NCI-H524 (cell line): ENCODE results near the gene GALNT10.
A peak's percentile ranks its signal among the peaks of the same experiment; 100 is the strongest.

ENCODE experiments used
- DNase-seq, 2 experiments: peaks; one replicate each; lab custom pipeline; 2025; lab: John Stamatoyannopoulos, UW

GALNT10 gene

DNA sequence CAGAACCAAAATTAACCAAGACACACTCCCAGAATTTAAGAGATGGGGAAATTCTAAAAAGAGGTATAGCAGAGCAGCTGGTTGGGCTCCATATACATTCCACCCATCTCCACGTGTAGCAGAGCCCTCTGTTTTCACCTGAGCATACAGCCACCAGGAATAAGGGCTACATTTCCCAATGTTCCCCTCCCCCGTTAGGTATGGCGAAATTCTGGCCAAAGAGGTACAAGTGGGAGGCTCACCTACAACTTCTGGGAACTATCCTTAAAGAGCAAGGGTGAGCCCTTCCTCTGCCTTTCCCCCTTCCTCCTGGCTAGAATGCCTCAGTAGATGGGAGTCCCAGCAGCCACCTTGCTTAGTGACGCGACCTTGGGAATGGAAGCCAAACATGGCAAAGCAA lies 250.0 kb downstream of the GALNT10 start:
- no peak for DNase-seq

DNA sequence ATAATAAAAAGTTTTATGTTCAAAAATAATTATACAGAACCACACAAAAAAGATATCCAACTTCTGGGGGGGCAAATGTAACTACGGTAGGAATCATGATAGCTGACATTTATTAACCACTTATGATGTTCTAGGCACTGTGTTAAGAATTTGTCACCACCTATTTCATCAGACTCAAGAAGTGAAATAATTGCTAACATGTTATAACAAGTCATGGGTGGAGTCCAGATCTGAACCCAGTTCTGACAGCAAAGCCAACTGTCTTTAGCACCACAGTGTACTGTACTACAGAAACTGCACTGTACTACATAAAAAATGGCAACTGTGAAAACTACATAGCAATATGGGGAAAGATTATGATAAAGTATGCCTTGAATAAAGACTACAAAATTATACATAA lies 252.3 kb downstream of the GALNT10 start:
- DNase-seq, result no peak

DNA sequence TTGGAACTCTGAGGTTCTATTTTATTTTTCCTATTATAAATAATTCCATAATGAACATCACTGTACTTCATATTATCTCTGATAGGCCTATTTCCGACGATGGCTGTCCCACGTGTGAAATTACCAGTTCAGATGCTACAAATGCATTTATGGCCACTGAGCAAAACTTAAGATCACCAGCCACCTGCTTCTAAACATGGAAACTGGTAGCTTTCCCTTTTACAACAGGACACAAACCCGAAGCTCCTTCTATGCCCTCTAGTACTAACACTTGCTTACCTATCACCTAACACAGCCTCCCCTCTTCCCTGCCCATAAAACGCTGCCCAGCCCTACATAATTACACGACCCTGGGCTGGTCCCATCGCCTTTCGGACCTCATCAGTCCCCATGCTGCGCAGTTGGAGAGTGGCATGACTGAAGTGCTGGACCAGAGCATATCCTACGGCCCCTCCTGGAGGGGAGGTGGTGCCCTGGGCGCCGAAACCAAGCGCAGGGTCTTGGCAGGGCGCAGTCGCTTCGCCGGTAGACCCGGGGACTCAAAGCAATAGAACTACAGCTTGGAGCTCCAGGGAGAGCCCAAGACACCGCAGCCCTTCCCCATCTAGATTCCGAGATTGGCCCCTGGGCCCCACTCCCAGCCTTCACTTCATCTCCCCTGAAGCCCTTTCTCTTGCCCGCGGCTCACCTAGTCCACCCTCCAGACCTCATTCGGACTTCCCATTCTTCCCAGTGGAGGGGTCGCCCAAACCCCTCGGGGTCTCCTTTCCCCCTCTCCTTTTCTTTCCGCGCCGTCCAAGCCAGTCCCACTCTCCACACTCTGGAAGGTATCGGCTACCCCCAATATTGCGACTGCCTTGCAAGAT lies 254.3 kb downstream of the GALNT10 start:
- DNase-seq, result peak; percentile 21 to 52

DNA sequence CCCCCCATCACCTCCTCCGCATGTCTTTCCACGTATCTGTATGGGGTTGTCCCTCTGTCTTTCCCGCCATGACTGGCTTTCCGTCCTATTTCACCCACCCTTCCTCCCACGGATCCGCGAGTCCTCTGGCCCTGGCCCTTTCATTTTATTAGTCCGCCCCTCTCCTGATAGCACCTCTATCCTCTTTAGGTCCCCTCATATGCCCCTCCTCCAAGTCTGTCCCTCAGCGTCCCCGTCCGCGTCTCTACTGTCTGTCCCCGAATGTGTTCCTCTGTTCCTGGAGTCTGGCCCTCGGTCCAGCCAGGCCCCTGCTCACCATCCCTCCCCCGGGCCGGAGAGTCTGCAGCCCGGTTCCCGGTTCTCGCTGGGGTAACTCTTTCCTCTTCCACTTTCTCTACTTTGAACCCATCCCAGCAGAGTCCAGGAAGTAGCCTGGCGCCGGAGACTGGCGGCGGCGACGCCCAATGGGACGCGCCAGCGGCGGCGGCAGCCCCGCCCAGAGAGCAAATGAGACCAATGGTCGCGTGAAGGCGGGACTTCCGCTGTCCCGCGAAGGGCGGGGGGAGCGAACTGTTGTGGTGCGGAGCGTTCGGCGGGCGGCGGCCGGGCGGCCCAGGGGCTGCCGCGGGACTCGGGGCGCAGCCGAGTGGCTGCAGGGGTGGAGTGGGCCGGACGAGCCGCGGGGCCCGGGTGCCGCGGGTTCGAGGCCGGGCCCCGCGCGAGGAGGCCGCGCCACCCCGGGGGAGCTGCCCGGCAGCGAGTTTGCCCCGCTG lies 255.1 kb downstream of the GALNT10 start, which contains the start of gene SAP30L:
SAP30L (plus strand) TSS at position 576 of the 773 bp plus-strand sequence. CDS start 608 bp downstream, outside the sequence.
- DNase-seq, result peak; percentile 83 to 93

DNA sequence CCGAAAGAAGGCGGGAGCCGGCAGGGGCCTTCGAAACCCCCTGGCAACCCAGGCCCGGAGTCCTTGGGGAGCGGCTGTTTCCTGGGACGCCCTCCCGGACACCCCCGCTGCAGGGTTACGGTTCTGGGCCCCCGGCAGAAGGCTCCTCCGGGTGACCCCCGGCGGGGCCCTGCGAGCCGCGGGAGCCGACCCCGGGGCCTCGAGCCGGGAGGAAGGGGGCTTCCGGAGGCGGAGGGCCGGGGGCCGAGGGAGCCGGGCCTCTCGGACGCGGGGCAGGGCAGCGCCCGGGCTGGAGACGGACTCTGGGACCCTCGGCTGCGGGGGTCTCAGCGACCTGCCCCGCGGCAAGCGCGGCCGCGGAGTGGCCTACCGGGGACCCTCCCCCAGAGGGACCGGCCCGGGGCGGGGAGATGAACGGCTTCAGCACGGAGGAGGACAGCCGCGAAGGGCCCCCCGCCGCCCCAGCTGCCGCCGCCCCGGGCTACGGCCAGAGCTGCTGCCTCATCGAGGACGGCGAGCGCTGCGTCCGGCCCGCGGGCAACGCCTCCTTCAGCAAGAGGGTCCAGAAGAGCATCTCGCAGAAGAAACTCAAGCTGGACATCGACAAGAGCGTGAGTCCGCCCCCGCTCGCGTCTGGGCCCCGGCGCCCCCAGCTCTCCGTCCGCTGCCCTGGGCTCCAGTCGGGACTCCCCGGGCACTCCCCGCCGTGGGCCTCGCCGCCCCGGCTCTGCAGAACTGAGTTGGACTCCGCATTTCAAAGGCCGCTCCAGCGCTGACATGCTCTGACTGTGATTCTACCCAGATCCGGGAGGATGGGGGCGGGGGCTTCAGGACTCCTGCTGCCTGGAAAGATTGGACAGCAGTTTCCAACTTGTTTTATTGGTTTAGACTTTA lies 255.9 kb downstream of the GALNT10 start:
- peak in 1 of 2 experiments; percentile 37 for DNase-seq

DNA sequence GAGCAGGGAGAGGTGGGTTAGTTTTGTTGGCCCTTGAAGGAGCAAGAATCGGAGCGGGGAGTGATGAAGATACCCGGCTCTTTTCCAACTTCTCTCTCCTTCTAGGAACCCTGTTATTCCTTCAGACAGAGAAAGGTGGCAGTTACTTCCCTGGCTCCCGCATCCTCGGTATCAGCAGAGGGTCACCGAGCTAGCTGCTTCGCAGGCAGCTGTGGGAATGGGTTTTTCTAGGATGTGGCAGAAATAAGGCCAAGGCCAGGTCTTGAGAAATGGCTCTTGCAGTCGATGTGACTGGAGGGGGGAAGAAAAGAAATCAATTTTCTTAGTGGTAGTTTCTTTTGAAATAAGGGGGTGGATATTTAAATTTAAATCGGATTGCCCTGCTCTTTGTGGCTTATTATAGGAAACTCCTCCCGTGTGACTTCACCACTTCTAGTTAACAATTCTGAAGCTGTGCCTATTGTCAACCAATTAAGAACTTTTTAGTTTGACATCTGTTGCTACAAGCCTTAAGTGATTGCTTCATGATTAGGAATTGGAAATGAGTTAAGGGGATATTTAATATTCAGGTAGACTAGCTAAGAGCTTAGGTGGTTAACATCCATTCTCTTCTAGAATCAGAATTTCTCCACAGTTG lies 256.7 kb downstream of the GALNT10 start:
- peak in 1 of 2 experiments; percentile 37 for DNase-seq

DNA sequence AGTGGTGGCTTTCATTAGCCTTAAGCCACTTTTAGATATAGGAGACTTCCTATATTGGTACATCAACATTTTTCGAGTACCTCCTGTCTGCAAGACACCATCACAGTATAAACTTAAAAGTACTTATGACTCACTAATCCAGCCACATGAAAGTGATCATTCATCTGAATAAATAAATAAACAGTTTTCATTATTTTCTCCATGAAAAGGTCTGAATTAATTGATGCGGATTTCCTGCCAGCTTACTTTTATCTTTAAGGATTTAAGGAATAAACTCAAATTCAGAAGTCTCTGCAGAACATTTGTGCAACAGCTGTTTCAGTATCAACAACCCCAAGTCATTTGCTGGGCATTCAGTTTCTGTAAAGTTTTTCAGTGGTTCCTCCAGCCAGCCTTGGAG lies 259.3 kb downstream of the GALNT10 start:
- no peak for DNase-seq

DNA sequence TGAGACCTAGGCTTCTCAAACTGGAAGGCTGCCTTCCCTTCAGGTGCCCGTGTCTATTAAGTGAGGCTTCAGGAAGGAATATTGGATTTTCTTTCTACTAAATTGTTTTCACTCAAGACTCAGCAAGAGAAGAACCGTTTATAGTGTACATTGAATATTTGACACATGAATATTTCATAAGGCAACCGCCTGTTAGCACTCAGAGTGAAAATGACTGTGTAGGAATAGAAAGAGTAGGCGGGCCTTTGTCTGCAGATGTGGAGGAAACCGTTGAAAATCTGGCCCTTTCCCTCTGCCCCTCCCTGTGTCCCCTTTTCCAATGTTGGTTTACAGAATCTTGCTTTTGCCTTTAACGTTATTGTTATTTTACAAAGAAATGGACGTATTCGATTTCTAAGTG lies 261.4 kb downstream of the GALNT10 start:
- no peak for DNase-seq

DNA sequence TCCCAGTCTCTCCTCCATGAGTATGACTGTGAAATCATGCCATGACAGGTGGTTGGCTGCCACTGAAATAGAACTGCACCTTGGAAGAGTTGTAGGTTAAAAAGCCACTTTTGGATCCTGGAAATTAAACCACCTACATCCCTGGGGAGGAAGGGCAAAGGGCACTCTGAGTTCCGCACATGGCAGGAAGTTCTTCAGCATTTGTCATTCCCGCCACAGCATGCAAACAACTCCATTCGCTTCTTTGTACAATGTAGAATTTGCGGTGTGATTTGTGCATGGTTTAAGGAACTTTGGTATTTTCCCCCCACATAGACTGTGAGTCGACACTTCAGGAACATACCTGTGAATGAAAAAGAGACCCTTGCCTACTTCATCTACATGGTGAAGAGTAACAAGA lies 265.1 kb downstream of the GALNT10 start:
- DNase-seq, result no peak

DNA sequence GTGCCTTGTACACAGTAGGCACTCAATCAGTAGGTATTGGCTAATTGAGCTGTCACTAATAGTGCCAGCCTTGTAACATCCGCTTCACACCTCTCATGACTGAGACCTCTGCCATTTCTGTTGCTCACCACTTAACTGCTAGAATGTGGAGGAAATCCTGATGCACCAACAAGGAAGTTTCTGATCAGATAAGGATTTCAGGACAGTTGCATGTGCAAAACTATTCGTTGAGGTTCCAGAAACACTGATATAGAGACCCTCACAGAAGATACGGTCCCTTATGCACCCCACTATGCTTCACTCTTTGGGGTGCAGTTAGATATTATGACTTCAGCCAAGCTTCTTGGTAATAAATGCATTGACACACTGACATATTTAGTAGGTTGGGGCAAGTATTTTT lies 266.0 kb downstream of the GALNT10 start:
- DNase-seq, result no peak

DNA sequence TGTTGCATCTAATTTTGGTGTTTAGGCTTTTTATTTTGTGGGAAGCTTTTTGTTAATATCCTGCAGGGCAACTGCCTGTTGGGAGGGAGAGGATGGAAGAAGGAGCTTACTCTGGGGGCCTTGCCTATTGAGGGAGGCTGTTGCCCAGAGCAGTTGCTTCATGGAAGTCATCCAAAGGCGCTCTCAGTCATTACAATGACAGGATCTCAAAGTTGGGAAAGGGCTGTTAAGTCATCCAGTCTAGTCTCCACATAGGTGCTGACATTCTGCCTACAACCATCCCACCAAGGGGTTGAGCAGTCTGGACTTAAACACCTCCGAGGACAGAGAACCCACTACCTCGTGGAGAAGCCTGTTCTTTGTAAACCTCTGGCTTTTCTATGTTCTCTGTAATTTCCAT lies 268.5 kb downstream of the GALNT10 start:
- DNase-seq, result no peak

DNA sequence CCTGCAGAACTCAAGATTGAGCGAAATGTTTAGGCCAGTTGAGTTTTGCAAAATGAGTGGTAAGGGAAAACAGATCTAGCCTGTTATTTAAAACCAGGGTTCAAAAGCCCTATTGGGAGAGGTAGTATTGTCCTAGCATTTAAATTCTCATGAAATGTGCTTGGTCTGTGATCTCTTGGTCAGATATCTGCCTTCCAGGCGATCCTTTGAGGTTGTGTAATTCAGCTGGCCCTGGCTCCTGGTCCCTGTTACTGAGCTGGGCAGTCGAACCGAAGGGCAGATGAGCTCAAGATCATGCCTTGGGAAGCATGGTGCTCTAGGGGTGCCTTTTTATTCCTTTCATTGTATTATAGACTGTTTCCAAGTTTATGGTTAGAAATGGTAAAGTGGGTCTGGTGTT lies 269.6 kb downstream of the GALNT10 start:
- DNase-seq, result no peak

DNA sequence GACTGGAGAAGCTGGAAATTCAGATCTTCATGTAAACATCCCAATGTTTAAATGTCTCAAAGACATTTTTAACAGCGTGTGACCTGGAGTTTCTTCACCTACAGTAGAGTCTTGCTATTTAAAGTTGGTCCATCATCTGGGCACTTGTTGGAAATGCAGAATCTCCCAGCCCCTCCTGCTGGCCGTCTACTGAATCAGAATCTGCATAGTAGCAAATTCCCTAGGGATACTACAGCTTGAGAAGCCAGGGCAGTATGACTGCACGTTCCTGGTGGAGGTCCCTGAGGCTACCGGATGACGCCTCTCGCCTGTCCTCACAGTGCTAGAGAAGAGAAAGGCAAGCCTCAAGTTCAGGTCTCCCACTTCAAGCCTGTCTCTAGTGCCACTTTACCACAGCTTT lies 271.0 kb downstream of the GALNT10 start:
- peak; percentile 40 to 59 for DNase-seq

DNA sequence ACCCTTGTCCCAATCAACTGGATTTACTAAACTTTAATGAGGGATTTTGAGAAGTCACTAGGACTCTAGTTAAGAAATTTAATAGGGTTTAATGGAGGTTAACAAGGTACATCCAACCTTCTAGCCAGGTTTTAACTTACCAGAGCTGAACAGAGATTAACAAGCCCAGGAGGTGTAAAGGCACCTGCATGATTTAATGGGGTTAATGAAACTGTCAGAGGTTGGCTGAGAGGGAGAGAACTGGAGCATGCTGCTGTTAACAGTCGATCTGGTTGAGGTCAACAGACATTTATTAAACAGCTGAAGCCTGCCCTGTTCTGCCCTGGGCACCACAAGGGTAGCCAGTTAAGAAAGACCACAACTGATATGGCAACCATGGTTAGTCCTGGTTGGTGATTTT lies 273.9 kb downstream of the GALNT10 start:
- DNase-seq, result no peak

DNA sequence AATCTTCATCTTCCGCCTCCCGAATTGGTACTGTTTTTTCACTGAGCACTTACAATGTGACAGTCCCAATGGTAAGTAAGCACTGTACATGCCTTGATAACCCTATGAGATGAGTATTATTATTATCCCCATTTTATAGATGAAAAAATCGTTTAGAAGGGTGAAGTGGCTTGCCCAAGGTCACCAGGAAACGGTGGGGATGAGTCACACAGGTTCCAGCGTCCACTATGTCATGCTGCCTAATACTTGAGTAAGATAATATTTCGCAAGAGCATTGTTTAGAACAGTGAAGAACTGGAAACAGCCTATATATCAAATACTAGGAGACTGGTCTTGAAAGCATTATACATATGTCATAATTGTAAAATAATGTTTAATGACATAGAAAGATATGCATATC lies 274.6 kb downstream of the GALNT10 start:
- no peak for DNase-seq

DNA sequence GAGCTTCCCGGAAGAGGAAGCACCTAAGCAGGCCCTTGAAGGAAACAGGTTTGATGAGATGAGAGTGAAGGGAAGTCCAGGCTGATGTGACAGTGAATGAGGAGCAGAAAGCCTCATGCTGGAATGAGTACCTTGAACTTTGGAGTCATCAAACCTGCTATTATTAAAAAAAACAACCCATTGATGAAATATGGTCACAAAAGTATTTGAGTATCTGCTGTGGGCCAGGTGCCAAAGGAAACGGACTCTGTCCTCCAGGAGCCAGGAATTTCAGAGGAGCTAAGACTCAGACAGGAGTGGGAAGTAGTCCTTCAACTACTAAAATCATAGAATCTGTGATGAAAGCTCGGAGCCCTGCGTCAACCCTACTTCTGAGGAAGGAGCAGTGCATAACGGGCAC lies 275.6 kb downstream of the GALNT10 start:
- DNase-seq, result no peak

DNA sequence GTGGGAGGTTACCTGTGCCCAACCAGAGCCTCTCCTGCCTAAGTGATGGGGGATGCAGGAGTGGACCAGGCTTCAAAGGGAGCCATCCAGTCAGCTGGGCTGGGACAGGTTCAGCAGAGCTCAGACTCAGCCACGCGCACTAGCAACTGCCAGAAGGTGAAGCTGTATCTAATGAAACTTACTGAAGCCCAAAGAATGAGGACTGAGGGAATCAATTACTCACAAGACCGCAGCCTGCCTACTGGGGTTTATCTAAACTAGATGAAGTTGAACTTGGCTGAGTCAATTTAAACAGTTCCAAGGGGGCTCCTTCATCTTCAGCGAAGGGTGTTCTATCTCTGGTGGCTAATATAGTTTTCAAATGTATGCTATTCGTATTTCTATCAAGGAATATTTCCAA lies 276.1 kb downstream of the GALNT10 start:
- no peak for DNase-seq

DNA sequence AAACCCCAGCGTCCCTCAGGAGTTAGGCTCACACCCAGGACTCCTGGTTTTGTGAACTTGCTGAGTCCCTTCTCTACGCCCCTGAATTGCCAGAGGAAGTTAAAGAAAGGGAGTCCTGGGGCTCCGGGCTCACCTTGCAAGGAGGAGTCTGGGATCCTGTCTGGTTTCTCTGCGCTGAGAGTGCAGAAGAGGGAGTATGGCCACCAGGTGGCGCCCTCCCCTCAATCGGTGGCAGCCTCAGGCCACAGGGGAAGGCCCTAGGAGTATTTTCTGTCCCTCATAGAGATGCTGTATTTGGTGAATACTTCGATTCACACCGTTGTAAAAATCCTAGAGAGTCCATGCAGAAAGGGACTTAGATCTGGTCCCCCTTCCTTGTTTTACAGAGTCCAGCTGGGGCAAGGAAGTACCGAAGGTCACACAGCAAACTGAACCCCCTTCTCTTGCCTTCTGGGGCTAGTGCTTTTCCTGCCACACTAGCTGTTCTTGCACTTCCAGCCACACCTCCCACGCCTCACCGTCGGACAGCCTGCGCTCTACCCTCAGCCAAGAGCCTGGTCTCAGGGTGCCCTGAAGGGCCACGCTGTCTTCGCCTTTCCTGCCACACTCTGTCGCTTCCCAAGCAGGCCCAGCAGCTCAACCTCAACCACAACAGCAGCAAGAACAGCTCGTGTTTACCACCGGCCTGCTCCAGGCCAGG lies 277.3 kb downstream of the GALNT10 start:
- DNase-seq, result peak; percentile 50 to 58

DNA sequence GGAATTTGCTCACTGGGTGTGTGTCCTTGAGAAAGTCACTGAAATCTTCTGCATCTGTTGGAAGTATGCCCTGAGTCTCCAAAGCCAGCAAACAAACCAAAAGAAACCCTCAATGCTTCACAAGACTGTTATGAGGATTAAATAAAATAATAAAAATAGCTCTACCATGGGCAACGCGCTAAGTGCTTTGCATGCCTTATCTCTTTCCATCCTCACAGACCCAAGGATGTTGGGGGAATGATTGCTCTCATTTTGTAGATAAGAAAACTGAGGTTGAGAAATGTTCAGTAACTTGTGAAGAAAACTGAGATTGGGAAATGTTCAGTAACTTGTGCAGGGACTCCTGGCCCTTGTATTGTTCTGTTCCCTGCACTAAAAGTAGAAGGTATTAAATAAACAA lies 279.6 kb downstream of the GALNT10 start:
- DNase-seq, result no peak
